ENCODE results near the gene TSPEAR. TPM values are rescaled to one million over a fixed set of nuclear protein-coding genes. Genes with fewer than 3 reads are reported as not detected.
"Not testable (repeated sequence)": the region's sequence is repeated elsewhere in the genome, so short reads cannot be mapped to it uniquely, and the experiment has no call there.

The TSPEAR gene
- polyA plus RNA-seq, 3 donors from 2014 or later, result not detected

GRCh38 chr21:44609193-44609592, 102.2 kb downstream of the TSPEAR start:
- H3K9me3 Mint-ChIP-seq, result peaks cover 6 to 28% (median 24%) of the 10 kb centered on the region in 6 donors
- no peak for DNase-seq
- H3K4me3 Mint-ChIP-seq, result no peak overlapping the region
- peak overlapping the region in 1 of 6 donors; percentile 28 for H3K27ac Mint-ChIP-seq
- H3K27me3 Mint-ChIP-seq (ENCODE audit: low read depth in 3 of 3), result peaks cover 2 to 19% (median 3%) of the 10 kb centered on the region in 3 donors
- peaks cover 15 to 21% (median 18%) of the 10 kb centered on the region in 3 donors for H3K36me3 Mint-ChIP-seq
- peaks cover 0 to 5% of the 10 kb centered on the region in 2 donors for H3K4me1 Mint-ChIP-seq

GRCh38 chr21:44606495-44606894, 104.9 kb downstream of the TSPEAR start:
- H3K4me1 Mint-ChIP-seq, result no peaks in the 10 kb centered on the region
- H3K36me3 Mint-ChIP-seq, result peaks cover 12 to 20% (median 17%) of the 10 kb centered on the region in 3 donors
- peaks cover 1 to 28% (median 21%) of the 10 kb centered on the region in 6 donors for H3K9me3 Mint-ChIP-seq
- no peak for DNase-seq
- H3K27me3 Mint-ChIP-seq (ENCODE audit: low read depth in 3 of 3), result peaks cover 0 to 19% (median 3%) of the 10 kb centered on the region in 3 donors
- H3K4me3 Mint-ChIP-seq, result no peak overlapping the region
- H3K27ac Mint-ChIP-seq, result no peak overlapping the region

- Mint-ChIP-seq H3K36me3 (peaks cover 0 to 2% (median 2%) of the 10 kb centered on the region in 3 donors), H3K27ac (no peak overlapping the region), H3K9me3 (peaks cover under 1 to 3% (median 2%) of the 10 kb centered on the region in 6 donors)
Measured at GRCh38 chr21:44603911-44604310, 107.5 kb downstream of the TSPEAR start.

GRCh38 chr21:44603109-44603875, 108.1 kb downstream of the TSPEAR start:
- H3K9me3 Mint-ChIP-seq, result peaks cover 0 to 6% (median under 1%) of the 10 kb centered on the region in 6 donors
- no peak overlapping the region for H3K4me3 Mint-ChIP-seq
- no peaks in the 10 kb centered on the region for H3K4me1 Mint-ChIP-seq
- no peak for DNase-seq
- peaks cover 0 to 6% (median 0%) of the 10 kb centered on the region in 3 donors for H3K36me3 Mint-ChIP-seq
- H3K27me3 Mint-ChIP-seq (ENCODE audit: low read depth in 3 of 3), result peaks cover 0 to 25% (median 5%) of the 10 kb centered on the region in 3 donors
- H3K27ac Mint-ChIP-seq, result no peak overlapping the region

More at GRCh38 chr21:44603911-44604310, 107.5 kb downstream of the TSPEAR start:
- no peaks in the 10 kb centered on the region for H3K4me1 Mint-ChIP-seq
- peaks cover 0 to 23% (median 3%) of the 10 kb centered on the region in 3 donors for H3K27me3 Mint-ChIP-seq (ENCODE audit: low read depth in 3 of 3)
- no peak overlapping the region for H3K4me3 Mint-ChIP-seq
- no peak for DNase-seq

GRCh38 chr21:44602463-44602850, 108.9 kb downstream of the TSPEAR start:
- no peak overlapping the region for H3K4me3 Mint-ChIP-seq
- peaks cover 0 to 7% (median under 1%) of the 10 kb centered on the region in 6 donors for H3K9me3 Mint-ChIP-seq
- DNase-seq, result no peak
- peaks cover 0 to 25% (median 5%) of the 10 kb centered on the region in 3 donors for H3K27me3 Mint-ChIP-seq (ENCODE audit: low read depth in 3 of 3)
- no peaks in the 10 kb centered on the region for H3K4me1 Mint-ChIP-seq
- no peak overlapping the region for H3K27ac Mint-ChIP-seq
- peaks cover 0 to 6% (median 0%) of the 10 kb centered on the region in 3 donors for H3K36me3 Mint-ChIP-seq

- H3K27ac Mint-ChIP-seq, result no peak overlapping the region
Measured at GRCh38 chr21:44601596-44602462, 109.5 kb downstream of the TSPEAR start.

GRCh38 chr21:44601091-44601490, 110.3 kb downstream of the TSPEAR start:
- not testable (repeated sequence) for H3K27ac Mint-ChIP-seq, H3K4me1 Mint-ChIP-seq, DNase-seq, H3K36me3 Mint-ChIP-seq, H3K4me3 Mint-ChIP-seq, H3K9me3 Mint-ChIP-seq
- peaks cover 0 to 20% (median 4%) of the 10 kb centered on the region in 3 donors for H3K27me3 Mint-ChIP-seq (ENCODE audit: low read depth in 3 of 3)

More at GRCh38 chr21:44601596-44602462, 109.5 kb downstream of the TSPEAR start:
- Mint-ChIP-seq H3K4me1 (no peaks in the 10 kb centered on the region), H3K9me3 (peaks cover 0 to 7% (median under 1%) of the 10 kb centered on the region in 6 donors), H3K27me3 (ENCODE audit: low read depth in 3 of 3) (peaks cover 0 to 25% (median 4%) of the 10 kb centered on the region in 3 donors), H3K4me3 (no peak overlapping the region), H3K36me3 (peaks cover 0 to 6% (median 0%) of the 10 kb centered on the region in 3 donors)
- DNase-seq, result no peak

GRCh38 chr21:44600118-44600978, 111.0 kb downstream of the TSPEAR start, which contains the start of gene KRTAP10-7:
TSS of gene KRTAP10-7 (plus strand) at chr21:44600597. CDS start at chr21:44600622, 25 bp downstream.
- not testable (repeated sequence) for H3K36me3 Mint-ChIP-seq, H3K4me1 Mint-ChIP-seq, H3K4me3 Mint-ChIP-seq, H3K27ac Mint-ChIP-seq, H3K9me3 Mint-ChIP-seq, DNase-seq
- peaks cover 0 to 14% (median 4%) of the 10 kb centered on the region in 3 donors for H3K27me3 Mint-ChIP-seq (ENCODE audit: low read depth in 3 of 3)

GRCh38 chr21:44599264-44600029, 111.9 kb downstream of the TSPEAR start:
- Mint-ChIP-seq H3K4me1 (no peaks in the 10 kb centered on the region), H3K36me3 (peaks cover 0 to 6% (median 0%) of the 10 kb centered on the region in 3 donors), H3K4me3 (no peak overlapping the region), H3K9me3 (peaks cover 0 to 7% (median under 1%) of the 10 kb centered on the region in 6 donors), H3K27ac (no peak overlapping the region), H3K27me3 (ENCODE audit: low read depth in 3 of 3) (peaks cover 0 to 6% (median 4%) of the 10 kb centered on the region in 3 donors)
- DNase-seq, result no peak

GRCh38 chr21:44598061-44598460, 113.3 kb downstream of the TSPEAR start:
- Mint-ChIP-seq H3K4me1 (no peaks in the 10 kb centered on the region), H3K27ac (no peak overlapping the region), H3K27me3 (ENCODE audit: low read depth in 3 of 3) (peaks cover 0 to 6% (median 3%) of the 10 kb centered on the region in 3 donors), H3K36me3 (peaks cover 0 to 6% (median 0%) of the 10 kb centered on the region in 3 donors), H3K9me3 (peaks cover 0 to 7% (median under 1%) of the 10 kb centered on the region in 6 donors), H3K4me3 (no peak overlapping the region)
- no peak for DNase-seq

GRCh38 chr21:44596068-44596725, 115.2 kb downstream of the TSPEAR start:
- Mint-ChIP-seq H3K27me3 (ENCODE audit: low read depth in 3 of 3) (peaks cover 0 to 6% (median 3%) of the 10 kb centered on the region in 3 donors), H3K4me3 (no peak overlapping the region), H3K9me3 (peaks cover 0 to 7% (median under 1%) of the 10 kb centered on the region in 6 donors), H3K27ac (no peak overlapping the region), H3K4me1 (no peaks in the 10 kb centered on the region), H3K36me3 (peaks cover 0 to 6% (median 0%) of the 10 kb centered on the region in 3 donors)
- DNase-seq, result no peak

- Mint-ChIP-seq H3K27me3 (ENCODE audit: low read depth in 3 of 3) (peaks cover 0 to 4% (median 3%) of the 10 kb centered on the region in 3 donors), H3K36me3 (peaks cover 0 to 6% (median 0%) of the 10 kb centered on the region in 3 donors), H3K4me1 (no peaks in the 10 kb centered on the region), H3K4me3 (no peak overlapping the region), H3K9me3 (peaks cover 0 to 7% (median under 1%) of the 10 kb centered on the region in 6 donors), H3K27ac (no peak overlapping the region)
- DNase-seq, result no peak
Measured at GRCh38 chr21:44595524-44595923, 115.8 kb downstream of the TSPEAR start.
